Neural cell (in vitro differentiated cells): ENCODE results near the gene CFAP161. TPM values are rescaled to one million over a fixed set of nuclear protein-coding genes. Genes with fewer than 3 reads are reported as not detected.

Experiments
- H2AFZ ChIP-seq: fragments of 200-600, 300-800 bp; sonication (generic), shearing (Covaris generic); 2 replicates; pipeline ENCODE4 v1.6.0; 2014; ENCODE audit warnings: low read depth, mild to moderate bottlenecking, antibody characterized with exemption, low read length, moderate library complexity
- H3F3A ChIP-seq: fragments of 200-600 bp; shearing (Covaris generic); 2 replicates; pipeline ENCODE4 v1.6.1; 2016; ENCODE audit warnings: mild to moderate bottlenecking, moderate library complexity, mixed read lengths, antibody characterized with exemption, low read length; ENCODE audit not compliant: insufficient read depth, poor library complexity, severe bottlenecking
- H3K27ac ChIP-seq: fragments of 200-600, 300-800 bp; sonication (generic), shearing (Covaris generic); 2 replicates; pipeline ENCODE4 v1.5.1; 2014; ENCODE audit warnings: mild to moderate bottlenecking, low read length, moderate library complexity
- H3K27me3 ChIP-seq: fragments of 300-800, 200-600 bp; sonication (generic), shearing (Covaris generic); 2 replicates; pipeline ENCODE4 v1.6.0; 2014; ENCODE audit warnings: mild to moderate bottlenecking, low read depth, low read length, moderate library complexity; ENCODE audit not compliant: insufficient read depth
- H3K36me3 ChIP-seq: fragments of 300-800, 200-600 bp; sonication (generic), shearing (Covaris generic); 2 replicates; pipeline ENCODE4 v1.5.1; 2014; ENCODE audit warnings: mild to moderate bottlenecking, antibody characterized with exemption, low read length, moderate library complexity; ENCODE audit not compliant: insufficient read depth
- H3K4me2 ChIP-seq: fragments of 300-800, 200-600 bp; sonication (generic), shearing (Covaris generic); 2 replicates; pipeline ENCODE4 v1.6.0; 2014; ENCODE audit warnings: mild to moderate bottlenecking, low read length
- H3K4me3 ChIP-seq: fragments of 300-800, 200-600 bp; sonication (generic), shearing (Covaris generic); 2 replicates; pipeline ENCODE4 v1.5.1; 2014; ENCODE audit warnings: mild to moderate bottlenecking, low read length, moderate library complexity
- H3K79me2 ChIP-seq: fragments of 200-600 bp; shearing (Covaris generic); replicated peaks from 2 replicates; pipeline ENCODE4 v1.6.0; 2014; ENCODE audit warnings: mild to moderate bottlenecking, low read length, moderate library complexity; ENCODE audit not compliant: insufficient read depth
- H3K9ac ChIP-seq: fragments of 300-800, 200-600 bp; sonication (generic), shearing (Covaris generic); 2 replicates; pipeline ENCODE4 v1.6.1; 2016; ENCODE audit warnings: mild to moderate bottlenecking, low read length, mixed read lengths
- H3K9me2 ChIP-seq: fragments of 200-600 bp; shearing (Covaris generic); 2 replicates; pipeline ENCODE4 v1.6.1; 2016; ENCODE audit warnings: mild to moderate bottlenecking, low read length, mixed read lengths; ENCODE audit not compliant: insufficient read depth
- H3K9me3 ChIP-seq: fragments of 200-600, 300-800 bp; sonication (generic), shearing (Covaris generic); 2 replicates; pipeline ENCODE4 v1.6.1; 2016; ENCODE audit warnings: mild to moderate bottlenecking, mixed run types, low read length, moderate library complexity, mixed read lengths
- H4K20me1 ChIP-seq: fragments of 200-600 bp; shearing (Covaris generic); 2 replicates; pipeline ENCODE4 v1.6.1; 2016; ENCODE audit warnings: mild to moderate bottlenecking, mixed run types; ENCODE audit not compliant: insufficient read depth
- CTCF ChIP-seq: fragments of 450-650 bp; IDR thresholded peaks from 2 replicates; pipeline ENCODE4 v1.5.1; 2014; ENCODE audit warnings: antibody characterized with exemption, mild to moderate bottlenecking, moderate library complexity; ENCODE audit not compliant: poor library complexity, severe bottlenecking
- EP300 ChIP-seq: fragments of 450-650 bp; conservative IDR thresholded peaks from 2 replicates; pipeline ENCODE4 v1.6.1; 2014; ENCODE audit warnings: antibody characterized with exemption, mild to moderate bottlenecking, moderate library complexity; ENCODE audit not compliant: poor library complexity, severe bottlenecking
- EZH2 ChIP-seq: fragments of 200-600, 300-800 bp; shearing (Covaris generic), sonication (generic); IDR thresholded peaks from 2 replicates; pipeline ENCODE4 v1.6.1; 2014; ENCODE audit warnings: antibody characterized with exemption, low read length, borderline replicate concordance, mild to moderate bottlenecking; ENCODE audit not compliant: insufficient read depth, poor library complexity, severe bottlenecking
- MXI1 ChIP-seq: fragments of 450-650 bp; conservative IDR thresholded peaks from 2 replicates; pipeline ENCODE4 v1.6.1; 2014; ENCODE audit warnings: antibody characterized with exemption, mild to moderate bottlenecking; ENCODE audit not compliant: poor library complexity, severe bottlenecking
- POLR2AphosphoS5 ChIP-seq: IDR thresholded peaks from 2 replicates; pipeline ENCODE4 v1.6.1; 2012
- RAD21 ChIP-seq: fragments of 450-650 bp; conservative IDR thresholded peaks from 2 replicates; pipeline ENCODE4 v1.6.1; 2014; ENCODE audit warnings: antibody characterized with exemption, mild to moderate bottlenecking, moderate library complexity
- REST ChIP-seq: IDR thresholded peaks from 2 replicates; pipeline ENCODE4 v1.6.1; 2012; ENCODE audit warnings: borderline replicate concordance
- SMC3 ChIP-seq: fragments of 450-650 bp; conservative IDR thresholded peaks from 2 replicates; pipeline ENCODE4 v1.6.1; 2014; ENCODE audit warnings: antibody characterized with exemption, mild to moderate bottlenecking, moderate library complexity; ENCODE audit not compliant: poor library complexity
- TAF1 ChIP-seq: IDR thresholded peaks from 2 replicates; pipeline ENCODE4 v1.6.1; 2012; ENCODE audit warnings: low read depth
- polyA plus RNA-seq: library from polyadenylated mRNA; depleted of rRNA; stranded (reverse); fragments of >200 nt; gene quantifications from 2 replicates; pipeline ENCODE4 v1.2.3, GENCODE V29; 2014

The CFAP161 gene
- polyA plus RNA-seq, 1 donor from 2014 or later, result not detected

- no peaks in the 10 kb centered on the region for H3K79me2 ChIP-seq
- H3K27ac ChIP-seq, result no peak overlapping the region
- TF ChIP-seq TAF1 (no peak), SMC3 (no peak), MXI1 (no peak), REST (no peak), CTCF (no peak), RAD21 (no peak), EZH2 (no peak), EP300 (no peak), POLR2AphosphoS5 (no peak)
- no peaks in the 10 kb centered on the region for H3K36me3 ChIP-seq
- no peak overlapping the region for H3K9ac ChIP-seq
- no peak overlapping the region for H3K4me2 ChIP-seq
- no peaks in the 10 kb centered on the region for H3K9me2 ChIP-seq
- H4K20me1 ChIP-seq, result no peaks in the 10 kb centered on the region
- H3K27me3 ChIP-seq, result no peaks in the 10 kb centered on the region
- no peak overlapping the region for H3K4me3 ChIP-seq
- H3K9me3 ChIP-seq, result no peaks in the 10 kb centered on the region
- H2AFZ ChIP-seq, result no peak overlapping the region
- H3F3A ChIP-seq, result no peaks in the 10 kb centered on the region
Measured at GRCh38 chr15:81092559-81092902, 41.5 kb upstream of the CFAP161 start.

- Histone ChIP-seq H3K4me2 (no peak overlapping the region), H3K27ac (no peak overlapping the region), H3K9me3 (no peaks in the 10 kb centered on the region), H3K9me2 (no peaks in the 10 kb centered on the region), H3F3A (no peaks in the 10 kb centered on the region), H3K36me3 (no peaks in the 10 kb centered on the region), H3K79me2 (no peaks in the 10 kb centered on the region), H3K27me3 (no peaks in the 10 kb centered on the region), H3K9ac (no peak overlapping the region), H3K4me3 (no peak overlapping the region), H4K20me1 (no peaks in the 10 kb centered on the region), H2AFZ (no peak overlapping the region)
- TF ChIP-seq TAF1, result no peak
- TF ChIP-seq REST, result no peak
- no peak for TF ChIP-seq RAD21
- TF ChIP-seq EZH2, result no peak
- no peak for TF ChIP-seq SMC3
- no peak for TF ChIP-seq CTCF
- TF ChIP-seq EP300, result no peak
Measured at GRCh38 chr15:81093961-81094360, 40.1 kb upstream of the CFAP161 start.
